HG02571 (cell line): ENCODE measurements around the gene SIRT3.
"Not testable (repeated sequence)": the region's sequence is repeated elsewhere in the genome, so short reads cannot be mapped to it uniquely, and the experiment has no call there.

Source experiments
- ATAC-seq: cut with Tn5 transposase; IDR thresholded peaks from one replicate; pipeline ENCODE4 v1.9.1; 2021; ENCODE audit warnings: mild to moderate bottlenecking, moderate library complexity; ENCODE audit not compliant: unreplicated experiment

Gene SIRT3

DNA sequence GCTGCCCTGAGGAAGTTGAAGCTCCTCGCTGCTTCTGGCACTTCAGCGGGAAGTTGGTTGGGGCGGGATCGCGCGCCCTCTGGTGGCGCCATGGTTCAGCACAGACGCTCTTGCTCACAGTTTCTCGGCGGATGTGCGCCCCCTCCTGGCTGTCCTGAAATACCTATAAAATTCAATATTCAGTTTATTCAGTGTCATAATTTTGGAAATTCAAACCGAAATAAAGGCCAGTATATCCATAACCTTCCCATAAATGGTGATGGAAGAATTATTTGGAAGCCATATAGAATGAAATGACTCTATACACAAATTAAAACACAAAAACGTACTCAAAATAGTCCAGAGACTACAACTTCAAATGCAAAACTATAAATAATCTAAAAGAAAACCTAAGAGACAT is 55.9 kb downstream of the SIRT3 start:
- ATAC-seq, result not testable (repeated sequence)
